HG03457 (cell line): ENCODE results near the gene SYT11.
"Not testable (repeated sequence)": the region's sequence is repeated elsewhere in the genome, so short reads cannot be mapped to it uniquely, and the experiment has no call there.

Source experiments
- ATAC-seq: cut with Tn5 transposase; IDR thresholded peaks from one replicate; pipeline ENCODE4 v1.9.1; 2021; ENCODE audit warnings: moderate number of reproducible peaks; ENCODE audit not compliant: unreplicated experiment

Gene SYT11

GRCh38 chr1:155859234-155859829 is at the start of gene SYT11:
Gene SYT11, plus strand, starts transcription at chr1:155859567. Its CDS starts 195 bp downstream, at chr1:155859762.
- ATAC-seq: peak; percentile 55

GRCh38 chr1:155812878-155813277 is 46.5 kb upstream of the SYT11 start:
- ATAC-seq: no peak

- ATAC-seq: no peak
Measured at GRCh38 chr1:155813672-155814071, 45.7 kb upstream of the SYT11 start.

- no peak for ATAC-seq
Measured at GRCh38 chr1:155816351-155816750, 43.0 kb upstream of the SYT11 start.

- ATAC-seq: no peak
Measured at GRCh38 chr1:155827450-155827849, 31.9 kb upstream of the SYT11 start.

- no peak for ATAC-seq
Measured at GRCh38 chr1:155831279-155831976, 27.9 kb upstream of the SYT11 start.

GRCh38 chr1:155833665-155834295 is 25.6 kb upstream of the SYT11 start:
- ATAC-seq: no peak

GRCh38 chr1:155834296-155834926 is 25.0 kb upstream of the SYT11 start:
- no peak for ATAC-seq

- ATAC-seq: not testable (repeated sequence)
Measured at GRCh38 chr1:155834927-155835399, 24.4 kb upstream of the SYT11 start.

- ATAC-seq: no peak
Measured at GRCh38 chr1:155835548-155835947, 23.8 kb upstream of the SYT11 start.

GRCh38 chr1:155840386-155840785 is 19.0 kb upstream of the SYT11 start:
- no peak for ATAC-seq

GRCh38 chr1:155844860-155845421 is 14.4 kb upstream of the SYT11 start:
- ATAC-seq: no peak

GRCh38 chr1:155847823-155848529 is 11.4 kb upstream of the SYT11 start:
- no peak for ATAC-seq

GRCh38 chr1:155850345-155850744 is 9.0 kb upstream of the SYT11 start:
- ATAC-seq: no peak

GRCh38 chr1:155856257-155856974 is 3.0 kb upstream of the SYT11 start:
- no peak for ATAC-seq

- no peak for ATAC-seq
Measured at GRCh38 chr1:155856975-155857930, 2.1 kb upstream of the SYT11 start, which contains the start of gene GON4L. Gene GON4L, minus strand, starts transcription at chr1:155857214. Its CDS starts 3,434 bp downstream, at chr1:155853780.

- no peak for ATAC-seq
Measured at GRCh38 chr1:155858800-155859233, 550 bp upstream of the SYT11 start.
